Muscle of back (tissue), 13 donors: ENCODE data around the gene ABCA12. TPM values are rescaled to one million over a fixed set of nuclear protein-coding genes. Genes with fewer than 3 reads are reported as not detected.
A peak's percentile ranks its signal among the peaks of the same experiment; 100 is the strongest.
"Not testable (repeated sequence)": the region's sequence is repeated elsewhere in the genome, so short reads cannot be mapped to it uniquely, and the experiment has no call there.

Experiments used
- DNase-seq, 3 donors: peaks; one replicate each; pipeline versions ENCODE4 v3.0.0 to v3.0.0-alpha.2; 2013
- long read RNA-seq, 9 donors: transcript quantifications; one replicate each; lab custom pipeline, GENCODE V29; 2026
- polyA plus RNA-seq, 10 donors: library from polyadenylated mRNA; unstranded; fragments of 120-200 nt; gene quantifications; one replicate each; pipeline ENCODE4 v1.2.1, GENCODE V29; 2013; ENCODE audit not compliant: insufficient read length in 10 of 10

The ABCA12 gene, protein sequence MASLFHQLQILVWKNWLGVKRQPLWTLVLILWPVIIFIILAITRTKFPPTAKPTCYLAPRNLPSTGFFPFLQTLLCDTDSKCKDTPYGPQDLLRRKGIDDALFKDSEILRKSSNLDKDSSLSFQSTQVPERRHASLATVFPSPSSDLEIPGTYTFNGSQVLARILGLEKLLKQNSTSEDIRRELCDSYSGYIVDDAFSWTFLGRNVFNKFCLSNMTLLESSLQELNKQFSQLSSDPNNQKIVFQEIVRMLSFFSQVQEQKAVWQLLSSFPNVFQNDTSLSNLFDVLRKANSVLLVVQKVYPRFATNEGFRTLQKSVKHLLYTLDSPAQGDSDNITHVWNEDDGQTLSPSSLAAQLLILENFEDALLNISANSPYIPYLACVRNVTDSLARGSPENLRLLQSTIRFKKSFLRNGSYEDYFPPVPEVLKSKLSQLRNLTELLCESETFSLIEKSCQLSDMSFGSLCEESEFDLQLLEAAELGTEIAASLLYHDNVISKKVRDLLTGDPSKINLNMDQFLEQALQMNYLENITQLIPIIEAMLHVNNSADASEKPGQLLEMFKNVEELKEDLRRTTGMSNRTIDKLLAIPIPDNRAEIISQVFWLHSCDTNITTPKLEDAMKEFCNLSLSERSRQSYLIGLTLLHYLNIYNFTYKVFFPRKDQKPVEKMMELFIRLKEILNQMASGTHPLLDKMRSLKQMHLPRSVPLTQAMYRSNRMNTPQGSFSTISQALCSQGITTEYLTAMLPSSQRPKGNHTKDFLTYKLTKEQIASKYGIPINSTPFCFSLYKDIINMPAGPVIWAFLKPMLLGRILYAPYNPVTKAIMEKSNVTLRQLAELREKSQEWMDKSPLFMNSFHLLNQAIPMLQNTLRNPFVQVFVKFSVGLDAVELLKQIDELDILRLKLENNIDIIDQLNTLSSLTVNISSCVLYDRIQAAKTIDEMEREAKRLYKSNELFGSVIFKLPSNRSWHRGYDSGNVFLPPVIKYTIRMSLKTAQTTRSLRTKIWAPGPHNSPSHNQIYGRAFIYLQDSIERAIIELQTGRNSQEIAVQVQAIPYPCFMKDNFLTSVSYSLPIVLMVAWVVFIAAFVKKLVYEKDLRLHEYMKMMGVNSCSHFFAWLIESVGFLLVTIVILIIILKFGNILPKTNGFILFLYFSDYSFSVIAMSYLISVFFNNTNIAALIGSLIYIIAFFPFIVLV (N-terminal part only)
- 1 to 10 TPM in 2 of 10 donors, under 1 TPM in 3, not detected in 5; 0.01 to 2.8 (median 0.04) TPM for polyA plus RNA-seq
- long read RNA-seq, donor 1, partial matches to known transcripts: 0 of 29 reads
- long read RNA-seq, donor 1, other reads (novel, unspliced or antisense): 29 of 29 reads
- long read RNA-seq, donor 2, partial matches to known transcripts: 0 of 29 reads
- long read RNA-seq, donor 2, other reads (novel, unspliced or antisense): 29 of 29 reads
- long read RNA-seq, donor 3: 0 reads
- long read RNA-seq, donor 4: 0 reads
- long read RNA-seq, donor 5, partial matches to known transcripts: 0 of 15 reads
- long read RNA-seq, donor 5, other reads (novel, unspliced or antisense): 15 of 15 reads
- long read RNA-seq, donor 6: 0 reads
- long read RNA-seq, donor 7: 0 reads
- long read RNA-seq, donor 8, partial matches to known transcripts: 0 of 6 reads
- long read RNA-seq, donor 8, other reads (novel, unspliced or antisense): 6 of 6 reads
- long read RNA-seq, donor 9: 0 reads

DNA sequence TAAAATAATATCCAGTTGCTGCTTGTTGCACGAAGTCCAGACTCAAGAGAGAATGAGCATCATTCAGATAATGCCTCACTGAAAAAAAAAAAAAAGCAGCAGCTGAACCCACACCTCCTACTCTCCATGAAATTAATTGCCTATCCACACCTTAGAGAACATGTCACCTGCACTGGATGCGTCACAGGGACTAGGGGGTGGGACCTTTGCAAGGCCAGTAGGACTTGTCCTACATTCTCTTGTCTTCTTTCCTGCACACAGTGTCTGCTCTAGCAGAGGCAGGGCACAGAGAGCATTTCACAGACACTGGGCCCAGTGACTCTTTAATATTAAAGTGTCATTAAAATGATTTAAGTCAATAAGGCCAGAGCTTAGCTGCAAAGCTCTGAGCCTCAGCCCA lies at the start of gene ABCA12:
Gene ABCA12, minus strand, starts transcription at position 148 of the 400 bp plus-strand sequence. CDS start 418 bp downstream, outside the sequence.
- no peak for DNase-seq

DNA sequence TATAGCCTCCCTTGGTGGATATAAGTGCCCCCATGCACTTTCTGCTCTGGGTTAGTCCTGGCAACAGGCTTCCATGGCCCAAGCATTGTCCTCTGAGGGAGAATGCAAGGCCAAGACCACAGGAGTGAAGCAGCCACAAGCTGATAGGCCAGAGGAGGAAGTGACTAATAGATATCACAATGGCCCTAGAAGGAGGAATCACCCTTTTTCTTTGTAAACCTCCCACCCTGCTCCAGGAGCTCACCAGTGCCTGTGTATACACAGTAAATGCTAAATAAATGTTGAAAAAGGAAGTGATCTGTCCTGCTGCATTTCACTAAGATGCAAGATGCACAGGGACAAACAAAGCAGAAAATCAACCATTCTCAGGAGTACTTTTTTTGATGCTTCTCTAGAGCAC lies 49.7 kb upstream of the ABCA12 start:
- no peak for DNase-seq

DNA sequence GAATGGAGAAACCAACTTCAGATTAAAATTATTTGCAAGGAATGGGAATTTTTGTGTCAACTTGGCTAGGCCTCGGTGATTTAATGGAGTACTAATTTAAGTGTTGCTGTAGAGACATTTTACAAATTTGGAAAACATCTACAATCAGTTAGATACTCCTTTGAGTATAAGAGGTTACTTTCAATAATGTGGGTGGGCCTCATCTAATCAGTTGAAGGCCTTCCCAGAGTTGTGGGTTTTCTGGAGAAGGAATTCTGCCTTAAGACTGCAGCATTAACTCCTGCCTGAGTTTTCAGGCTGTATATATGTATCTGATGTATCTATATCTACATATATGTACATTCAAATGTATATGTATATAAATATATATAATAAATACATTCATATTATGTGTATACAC lies 47.6 kb upstream of the ABCA12 start:
- DNase-seq: no peak

DNA sequence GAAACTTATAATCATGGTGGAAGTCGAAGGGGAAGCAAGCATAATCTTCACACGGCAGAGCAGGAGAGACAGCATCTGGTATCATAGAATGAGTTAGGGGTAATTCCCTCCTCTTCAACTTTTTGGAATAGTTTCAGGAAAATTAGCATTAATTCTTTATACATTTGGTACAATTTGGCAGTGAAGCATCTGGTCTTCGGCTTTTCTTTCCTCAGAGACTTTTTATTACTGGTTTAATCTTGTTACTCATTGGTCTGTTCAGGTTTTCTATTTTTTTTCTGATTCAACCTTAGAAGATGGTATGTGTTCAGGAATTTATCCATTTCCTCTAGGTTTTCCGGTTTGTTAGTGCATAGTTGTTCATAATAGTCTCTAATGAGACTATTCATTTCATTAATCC lies 39.7 kb upstream of the ABCA12 start:
- DNase-seq: no peak

DNA sequence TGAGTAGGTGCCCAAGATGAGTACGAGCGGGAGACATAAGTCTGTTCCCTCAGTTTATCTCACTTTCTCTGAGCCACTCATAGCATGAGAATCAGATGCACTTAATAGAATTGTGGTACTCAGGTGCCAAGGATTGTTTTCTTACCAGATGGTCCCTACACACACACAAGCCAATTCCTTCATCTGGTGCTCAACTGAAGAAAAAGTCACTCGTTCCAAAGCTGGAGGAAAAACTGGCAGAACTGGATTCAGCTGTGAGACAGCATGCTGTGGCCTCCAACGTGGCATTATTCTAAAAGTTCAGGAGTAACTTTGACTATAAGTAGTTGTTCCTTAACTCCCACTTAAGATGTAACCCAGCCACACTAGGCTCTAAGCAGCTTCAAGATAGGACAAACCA lies 33.4 kb upstream of the ABCA12 start:
- DNase-seq: no peak

DNA sequence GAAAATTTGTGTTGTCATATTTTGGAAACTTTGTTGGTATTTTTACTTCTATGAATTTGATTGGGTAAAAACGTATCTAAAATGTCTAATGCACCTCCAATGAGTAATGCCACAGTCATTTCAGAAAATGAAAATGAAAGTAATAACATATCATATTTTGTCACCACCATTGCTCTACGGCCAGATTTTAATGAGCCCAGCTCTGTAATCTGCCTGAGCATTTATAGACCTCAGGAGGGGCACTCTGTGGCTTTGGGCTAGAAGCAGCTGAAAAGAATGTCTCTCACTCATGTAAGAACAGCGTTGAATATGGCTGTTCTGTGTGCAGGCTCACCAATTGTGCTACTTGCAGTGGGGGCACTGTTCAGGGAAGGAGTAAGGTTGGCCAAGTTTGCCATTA lies 32.7 kb upstream of the ABCA12 start:
- DNase-seq: no peak

DNA sequence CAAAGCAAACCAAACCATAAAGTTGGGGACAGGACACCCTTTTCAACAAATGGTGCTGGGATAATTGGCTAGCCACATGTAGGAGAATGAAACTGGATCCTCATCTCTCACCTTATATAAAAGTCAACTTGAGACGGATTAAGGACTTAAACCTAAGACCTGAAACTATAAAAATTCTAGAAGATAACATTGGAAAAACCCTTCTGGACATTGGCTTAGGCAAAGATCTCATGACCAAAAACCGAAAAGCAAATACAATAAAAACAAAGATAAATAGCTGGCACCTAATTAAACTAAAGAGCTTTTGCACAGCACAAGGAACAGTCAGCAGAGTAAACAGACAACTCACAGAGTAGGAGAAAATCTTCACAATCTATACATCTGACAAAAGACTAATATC lies 28.1 kb upstream of the ABCA12 start:
- not testable (repeated sequence) for DNase-seq

DNA sequence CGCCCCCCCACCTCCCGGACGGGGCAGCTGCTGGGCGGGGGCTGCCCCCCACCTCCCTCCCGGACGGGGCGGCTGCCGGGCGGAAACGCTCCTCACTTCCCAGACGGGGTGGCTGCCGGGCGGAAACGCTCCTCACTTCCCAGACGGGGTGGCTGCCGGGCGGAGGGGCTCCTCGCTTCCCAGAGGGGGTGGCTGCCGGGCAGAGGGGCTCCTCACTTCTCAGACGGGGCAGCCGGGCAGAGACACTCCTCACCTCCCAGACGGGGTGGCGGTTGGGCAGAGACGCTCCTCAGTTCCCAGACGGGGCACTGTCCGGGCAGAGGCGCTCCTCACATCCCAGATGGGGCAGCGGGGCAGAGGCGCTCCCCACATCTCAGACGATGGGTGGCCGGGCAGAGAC lies 24.9 kb upstream of the ABCA12 start:
- not testable (repeated sequence) for DNase-seq

DNA sequence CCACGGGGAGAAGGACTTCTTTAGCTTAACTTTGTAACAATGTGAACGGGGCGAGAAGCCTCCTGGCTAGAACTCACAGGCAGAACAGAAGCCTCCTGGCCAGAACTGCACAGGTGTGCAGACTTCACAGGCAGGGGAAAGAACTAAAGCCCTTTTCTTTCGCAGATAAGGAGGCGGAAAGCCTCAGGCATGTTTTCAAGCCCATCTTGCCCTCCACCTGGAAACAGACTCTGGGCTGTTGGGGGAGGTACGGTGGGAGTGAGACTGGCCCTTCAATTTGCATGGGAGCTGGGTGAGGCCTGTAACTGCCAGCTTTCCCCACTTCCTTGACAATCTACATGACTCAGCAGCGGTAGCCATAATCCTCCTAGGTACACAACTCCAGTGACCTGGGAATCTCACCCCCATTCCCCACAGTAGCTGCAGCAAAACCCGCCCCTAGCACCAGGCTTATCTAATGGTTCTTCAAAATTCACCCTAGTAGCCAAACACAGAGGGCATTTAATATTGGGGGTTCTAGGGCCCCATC lies 22.9 kb upstream of the ABCA12 start:
- DNase-seq: no peak

DNA sequence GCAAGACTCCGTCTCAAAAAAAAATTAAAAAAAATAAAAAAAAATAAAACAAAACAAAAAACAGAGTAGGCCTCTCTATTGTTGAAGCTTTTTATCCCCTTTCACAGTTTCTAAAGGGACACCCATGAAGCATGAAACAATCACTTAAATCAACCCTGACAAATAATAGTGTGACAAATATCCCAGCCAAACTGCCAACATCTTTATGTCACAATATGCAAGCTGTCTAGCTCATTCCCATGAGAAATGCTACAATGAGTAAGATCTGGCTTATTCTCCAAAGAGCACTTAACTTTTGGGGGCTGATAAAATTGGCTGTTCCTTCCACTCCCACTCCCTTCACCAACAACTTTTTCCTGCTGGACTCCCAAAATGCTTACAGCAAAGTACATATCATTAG lies 21.7 kb upstream of the ABCA12 start:
- DNase-seq: no peak

DNA sequence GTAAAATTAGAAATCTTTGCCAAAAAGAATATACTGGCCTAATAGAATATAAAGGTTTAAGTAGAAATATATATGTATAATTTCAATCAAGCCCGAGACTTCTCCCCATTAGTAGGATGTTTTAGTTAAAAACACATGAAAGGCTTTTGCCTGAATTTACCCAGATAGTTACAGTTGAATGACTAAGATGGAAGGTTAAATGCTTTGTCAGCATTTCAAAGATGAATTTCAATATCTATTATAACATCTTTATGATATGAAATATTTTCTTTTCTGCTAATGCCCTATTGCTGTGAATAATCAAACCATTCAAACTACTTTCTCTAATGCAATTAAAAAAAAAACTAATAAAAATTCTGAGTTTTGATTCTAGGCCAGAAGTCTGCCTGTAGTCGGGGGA lies 18.0 kb upstream of the ABCA12 start:
- no peak for DNase-seq

DNA sequence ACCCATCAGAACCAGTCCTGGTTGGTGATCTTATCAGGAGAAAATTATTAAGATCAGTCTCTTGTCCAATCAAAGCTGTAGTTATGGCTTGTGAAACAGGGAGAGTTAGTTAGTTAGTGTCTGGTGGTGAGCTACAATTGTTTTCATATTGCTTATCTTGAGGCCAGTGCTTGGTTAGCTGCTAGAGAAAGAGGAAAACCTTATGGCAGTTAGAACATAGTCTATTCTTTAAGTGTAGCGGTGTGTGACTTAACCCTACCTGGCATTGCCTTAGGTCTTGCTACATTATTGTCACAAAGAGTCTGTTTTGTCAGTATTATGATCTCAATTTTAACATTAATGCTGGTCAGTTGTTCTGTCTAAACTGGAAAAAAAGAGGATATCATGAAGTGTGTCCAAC lies 11.5 kb upstream of the ABCA12 start:
- DNase-seq: no peak

DNA sequence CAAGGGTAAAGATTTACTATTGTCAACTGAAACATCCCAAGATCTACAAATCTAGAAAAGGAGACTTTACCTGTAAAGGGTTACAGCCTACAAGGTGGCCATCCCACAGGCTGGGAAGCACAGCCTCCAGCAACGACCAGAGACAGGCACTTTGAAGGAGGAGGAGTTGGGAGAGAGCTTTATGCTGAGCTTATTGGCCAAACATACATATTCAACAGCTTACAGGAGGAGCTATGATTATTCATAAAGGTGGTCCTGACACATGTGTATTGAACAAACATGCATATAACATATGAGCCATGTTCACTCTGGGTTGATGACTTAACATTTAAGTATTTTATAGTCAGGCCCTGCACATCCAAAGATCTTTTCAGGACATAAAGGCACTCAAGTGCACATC lies 11.1 kb upstream of the ABCA12 start:
- no peak for DNase-seq

DNA sequence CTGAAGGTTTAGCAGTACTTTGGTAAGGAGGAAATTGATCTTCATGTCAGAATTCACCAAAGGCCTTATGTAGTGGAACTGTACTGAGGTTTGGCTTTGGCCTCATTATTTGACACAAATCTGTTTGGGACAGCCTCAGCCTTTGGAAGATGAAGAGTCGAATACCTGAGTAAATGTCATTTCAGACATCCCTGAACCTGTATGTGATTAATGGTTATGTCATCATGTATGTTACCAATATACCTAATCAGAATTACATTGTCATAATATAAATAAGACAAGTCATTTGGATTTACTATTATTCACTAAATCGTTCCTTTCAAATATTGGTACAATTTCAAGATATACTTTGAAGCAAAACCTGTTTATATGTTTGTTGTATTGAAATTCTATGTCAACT lies 10.6 kb upstream of the ABCA12 start:
- no peak for DNase-seq

DNA sequence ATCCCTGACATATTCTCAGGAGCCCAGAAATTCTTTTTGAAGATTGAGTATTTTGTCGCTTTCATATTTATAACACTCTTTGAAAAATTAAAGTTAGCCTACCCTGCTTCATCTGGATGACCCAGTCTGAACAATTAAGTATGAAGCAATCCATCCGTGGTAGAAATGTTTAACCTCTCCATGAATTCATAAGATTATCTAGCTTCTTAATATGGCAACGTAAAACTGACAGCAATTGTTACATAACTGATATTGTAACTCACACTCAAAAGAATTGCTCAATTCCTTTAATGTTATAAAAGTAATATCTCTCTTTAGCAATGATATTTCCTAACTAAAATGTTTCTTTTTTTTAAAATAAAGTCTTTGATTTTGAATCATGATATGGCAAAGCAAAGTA lies 7.2 kb upstream of the ABCA12 start:
- no peak for DNase-seq

DNA sequence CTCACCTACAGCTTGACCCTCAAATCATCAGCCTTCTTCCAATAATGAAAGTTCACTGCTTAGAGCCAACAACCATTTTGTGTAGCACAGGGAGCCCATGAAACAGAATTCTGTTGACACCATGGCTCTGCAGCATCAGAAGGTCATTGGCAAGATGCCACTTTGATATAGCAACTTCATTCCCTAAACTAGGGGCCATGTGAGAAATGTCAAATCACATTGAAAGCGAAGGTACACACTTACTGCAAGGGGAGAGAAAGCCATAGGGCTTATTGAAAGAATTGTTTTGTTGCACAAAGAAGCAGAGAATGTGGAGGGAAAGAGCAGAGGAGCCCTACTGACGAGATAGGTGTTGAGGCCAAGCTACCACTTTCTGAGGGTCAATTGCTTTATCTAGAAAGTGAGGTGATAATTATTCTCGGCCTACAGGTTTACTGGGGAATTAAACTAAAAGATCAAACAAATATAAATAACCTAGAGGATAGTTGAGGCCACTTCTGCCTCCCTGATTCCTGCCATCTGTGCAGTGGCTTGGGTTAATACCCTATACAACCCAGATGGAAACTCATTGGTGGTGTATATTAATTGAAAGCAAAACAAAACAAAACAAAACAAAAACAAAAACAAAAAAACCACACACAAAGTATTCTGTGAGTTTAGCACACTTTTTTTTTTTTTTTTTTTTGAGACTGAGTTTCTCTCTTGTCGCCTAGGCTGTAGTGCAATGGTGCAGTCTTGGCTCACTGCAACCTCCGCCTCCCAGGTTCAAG lies 5.9 kb upstream of the ABCA12 start:
- no peak for DNase-seq

DNA sequence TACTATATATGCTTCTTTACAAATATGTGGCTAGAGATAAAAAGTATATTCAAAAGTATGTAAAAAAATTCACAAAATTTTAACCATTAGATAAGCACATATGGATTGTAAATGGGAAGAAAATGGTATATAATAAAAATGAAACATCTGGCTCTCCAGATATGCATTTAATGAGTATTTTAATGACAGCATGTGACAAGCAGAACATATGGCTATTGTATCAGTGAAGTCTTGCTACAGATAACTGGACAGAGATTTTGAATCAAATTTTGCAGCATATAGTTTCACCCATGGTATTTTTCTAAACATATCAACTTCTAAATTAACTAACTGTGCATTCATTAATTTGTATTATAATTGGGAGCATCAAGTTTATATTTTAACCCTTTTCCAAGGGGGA lies 5.0 kb upstream of the ABCA12 start:
- DNase-seq: no peak

DNA sequence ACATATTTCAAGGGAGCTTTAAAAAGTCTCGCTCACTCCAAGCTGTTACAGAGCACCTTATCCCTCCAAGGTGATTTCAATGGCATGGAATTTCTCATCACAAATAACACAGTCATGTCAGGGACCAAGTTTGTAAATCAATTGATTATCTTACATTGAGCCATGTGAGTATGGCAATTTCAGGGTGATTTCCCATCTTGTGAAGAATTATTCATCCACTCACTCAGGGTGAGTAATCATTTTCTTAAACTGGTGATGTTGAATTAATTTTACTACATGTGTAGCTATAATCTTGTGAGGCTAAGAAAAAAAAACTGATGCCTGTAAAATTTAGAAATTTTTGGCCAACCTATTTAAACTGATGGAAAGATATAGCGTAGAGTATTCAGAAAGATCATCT lies 3.3 kb upstream of the ABCA12 start:
- DNase-seq: no peak

DNA sequence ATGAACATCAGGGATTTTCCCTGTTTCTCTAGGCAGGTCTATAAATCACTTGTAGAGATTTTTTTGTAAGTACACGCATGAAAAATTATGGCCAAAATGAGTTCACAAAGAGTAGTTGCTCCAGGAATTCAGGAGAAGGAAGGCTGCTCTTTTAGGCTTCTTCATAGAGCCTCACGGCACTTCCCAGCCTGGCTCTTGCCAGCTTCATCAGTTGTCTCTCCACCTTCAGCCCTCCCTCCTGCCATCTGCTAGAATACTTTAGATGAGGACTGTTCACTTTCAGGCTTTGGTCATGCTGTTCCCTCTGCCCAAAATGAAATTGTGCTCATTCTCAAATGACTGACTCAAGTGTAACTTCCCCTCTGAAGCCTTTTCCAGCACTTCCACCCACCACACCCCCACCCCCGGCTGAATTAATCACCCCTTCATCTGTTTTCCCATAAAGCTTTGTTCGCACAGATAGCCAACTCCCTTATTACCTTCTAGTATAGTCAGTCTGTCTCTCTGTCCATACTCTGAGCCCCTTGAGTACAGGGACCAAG lies 1.8 kb upstream of the ABCA12 start:
- DNase-seq: peak in 1 of 3 donors; percentile 3
